Measurements from ENCODE around the gene ZNF516.
A peak's percentile ranks its signal among the peaks of the same experiment; 100 is the strongest.

The ZNF516 gene

DNA sequence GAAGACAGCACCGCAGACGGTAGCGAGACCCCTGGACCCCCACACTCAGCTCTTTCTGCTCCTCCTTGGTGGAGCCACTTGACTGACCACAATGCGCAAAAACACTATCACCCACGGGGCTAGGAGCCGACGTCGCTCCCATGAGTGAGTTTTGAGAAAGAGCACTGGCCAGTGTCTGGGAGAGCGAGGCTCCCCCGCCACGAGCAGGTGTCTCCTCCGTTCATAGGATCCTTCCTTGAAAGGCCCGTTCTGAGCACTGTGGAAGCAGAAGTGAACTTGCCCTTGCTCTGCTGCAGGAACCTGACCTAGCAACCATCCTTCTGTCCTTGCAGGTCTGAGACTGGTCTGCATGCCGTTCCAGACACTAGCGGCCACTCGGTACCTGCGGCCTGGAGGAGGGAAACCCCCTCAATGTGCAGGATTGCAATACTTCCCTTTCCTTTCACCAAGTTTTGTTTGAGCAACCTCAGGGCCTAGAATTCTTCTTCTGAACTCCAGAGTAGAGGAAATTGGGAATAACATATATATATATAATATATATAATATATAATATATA, 12.9 kb upstream of the ZNF516 start:
- DNase-seq = no peak

DNA sequence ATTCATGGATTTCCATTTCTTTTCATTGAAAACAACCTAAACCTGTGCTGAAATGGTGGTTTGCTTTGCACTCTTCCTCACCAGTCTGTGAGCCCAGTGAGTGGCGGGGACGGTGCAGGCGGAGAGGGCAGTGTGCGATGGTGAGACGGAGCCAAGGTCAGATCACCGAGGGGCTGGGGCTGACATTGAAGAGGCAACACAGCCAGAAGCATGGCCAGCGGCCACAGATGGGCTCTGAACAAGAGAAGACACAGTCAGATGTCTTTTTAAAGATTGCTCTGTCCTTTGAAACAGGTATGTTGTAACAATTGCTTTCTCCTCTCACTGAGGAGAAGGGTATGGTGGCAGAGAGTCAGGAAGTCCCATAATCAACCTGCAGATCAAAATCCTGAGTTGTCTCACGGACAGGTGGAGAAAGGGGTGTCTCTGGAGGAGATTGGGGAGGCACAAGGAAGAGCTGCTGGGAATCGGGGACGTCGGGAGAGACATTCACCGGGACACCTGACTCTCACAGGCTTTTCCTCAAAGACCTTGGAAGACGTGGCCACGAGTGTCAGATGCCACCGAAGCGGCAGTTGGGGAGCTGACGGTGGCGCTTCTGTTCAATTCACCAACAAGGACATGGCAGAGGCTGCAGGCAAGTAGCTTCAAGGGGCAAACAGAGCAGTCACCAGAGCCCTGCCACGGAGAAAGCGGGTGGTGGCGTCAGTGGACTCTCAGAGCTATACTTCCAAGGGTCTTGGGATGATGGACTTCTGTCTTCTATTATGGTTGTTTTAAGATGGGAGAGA, 12.1 kb upstream of the ZNF516 start:
- DNase-seq = no peak

DNA sequence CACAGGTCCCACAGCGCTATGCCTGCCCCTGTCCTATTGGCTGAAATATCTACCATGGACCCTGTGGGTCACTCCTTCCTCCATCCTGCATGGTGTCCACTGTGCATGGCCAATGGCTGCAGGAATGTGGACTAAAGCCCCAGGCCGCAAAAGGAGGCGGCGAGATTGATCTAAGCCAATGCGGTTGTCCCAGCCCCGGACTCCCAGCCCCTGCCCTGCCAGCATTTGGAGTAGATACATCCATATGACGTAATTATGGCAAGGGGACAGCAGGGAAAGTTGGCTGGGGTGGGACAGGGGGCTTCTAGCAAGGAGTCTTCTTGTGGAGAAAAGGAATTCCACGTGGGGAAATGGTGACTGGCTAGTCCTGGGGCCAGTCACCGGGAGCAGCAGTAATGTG, 11.4 kb upstream of the ZNF516 start:
- no peak for DNase-seq

DNA sequence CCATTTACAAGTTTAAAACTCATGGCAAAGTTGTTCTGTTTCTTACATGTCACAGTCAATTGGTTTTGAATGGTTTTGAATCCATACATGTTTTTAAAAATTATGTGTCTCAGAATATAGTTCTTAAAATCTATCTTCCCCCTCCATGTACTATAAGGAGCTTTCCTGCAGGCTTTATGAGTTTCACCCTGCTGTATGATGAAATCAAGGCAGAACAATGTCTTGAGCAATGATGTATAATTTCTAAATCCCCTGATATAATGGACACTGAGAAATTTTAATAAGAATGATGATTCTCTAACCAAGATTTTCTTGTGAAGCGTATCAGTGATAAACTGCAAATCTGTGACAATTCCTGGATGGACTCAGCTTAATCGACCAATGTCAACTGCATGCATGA, 10.6 kb upstream of the ZNF516 start:
- no peak for DNase-seq

DNA sequence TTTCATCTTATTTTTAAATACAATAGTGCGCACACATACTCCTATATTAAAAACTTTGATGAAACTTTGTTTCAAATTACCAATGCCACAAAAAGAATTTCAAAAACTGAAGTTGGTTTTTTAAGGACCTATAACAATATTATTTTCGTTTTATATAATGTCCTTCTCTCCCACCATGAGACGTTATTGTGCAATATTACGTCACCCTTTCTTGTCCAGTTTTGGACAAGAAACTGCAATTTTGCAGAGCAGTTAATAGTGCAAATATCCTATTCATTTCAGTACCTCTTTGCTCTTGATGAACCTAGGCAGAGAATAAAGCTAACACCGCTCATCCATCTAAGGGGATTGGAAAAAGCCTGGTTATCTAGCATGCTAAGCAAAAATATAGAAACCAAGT, 9.7 kb upstream of the ZNF516 start:
- DNase-seq = no peak

DNA sequence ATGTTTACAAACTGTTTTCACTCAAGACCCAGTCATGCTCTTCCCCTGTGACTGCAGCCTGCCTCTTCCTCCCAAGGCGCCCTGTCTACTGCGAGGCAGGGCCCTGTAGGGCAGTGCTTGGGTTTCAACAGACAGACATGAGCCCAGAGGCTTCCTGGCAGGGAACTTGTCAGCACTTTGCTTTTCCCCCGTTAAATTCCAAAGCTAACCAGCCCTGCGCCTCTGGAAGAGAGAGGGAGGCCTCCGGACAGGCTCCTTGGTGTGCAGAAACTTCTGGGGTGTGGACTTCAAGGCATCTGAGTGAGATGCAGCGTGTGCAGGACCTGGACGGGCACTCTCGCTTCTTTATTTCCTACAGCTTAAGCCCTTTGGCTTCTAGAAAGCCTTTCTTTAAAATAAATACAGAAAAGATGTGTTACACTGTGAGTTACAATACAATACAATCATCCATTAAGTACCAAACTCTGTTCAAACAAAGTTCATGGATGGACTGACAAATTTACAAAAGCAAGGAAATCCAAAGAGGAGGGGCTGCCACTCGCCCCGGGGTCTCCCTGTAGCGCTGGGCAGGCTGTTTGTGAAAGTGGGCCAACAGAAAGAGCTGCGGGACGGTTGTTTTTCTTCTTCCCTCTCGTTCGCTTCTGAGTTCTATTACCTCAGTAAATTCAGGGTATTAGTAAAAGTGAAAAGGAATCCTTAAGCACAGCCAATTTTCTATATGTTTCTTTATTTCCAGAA, 8.8 kb upstream of the ZNF516 start:
- no peak for DNase-seq

DNA sequence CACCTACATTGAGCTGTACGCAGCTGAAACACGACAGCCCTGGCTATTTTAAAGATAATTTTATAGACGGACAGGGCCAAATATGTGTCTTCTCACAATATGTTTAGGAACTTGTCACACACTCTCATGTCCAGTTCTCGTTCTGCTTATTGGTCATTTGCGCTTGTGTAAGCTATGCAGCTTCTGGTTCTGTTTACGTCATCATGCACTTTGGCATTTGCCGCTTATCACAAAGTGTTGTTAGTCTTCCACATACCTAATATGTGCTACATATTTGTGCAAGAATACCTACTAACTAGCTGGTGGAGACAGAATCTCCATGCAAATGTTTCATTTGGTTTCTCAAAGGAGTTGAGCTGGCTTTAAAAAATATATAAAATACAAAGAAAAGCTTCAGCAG, 7.5 kb upstream of the ZNF516 start:
- DNase-seq = no peak

DNA sequence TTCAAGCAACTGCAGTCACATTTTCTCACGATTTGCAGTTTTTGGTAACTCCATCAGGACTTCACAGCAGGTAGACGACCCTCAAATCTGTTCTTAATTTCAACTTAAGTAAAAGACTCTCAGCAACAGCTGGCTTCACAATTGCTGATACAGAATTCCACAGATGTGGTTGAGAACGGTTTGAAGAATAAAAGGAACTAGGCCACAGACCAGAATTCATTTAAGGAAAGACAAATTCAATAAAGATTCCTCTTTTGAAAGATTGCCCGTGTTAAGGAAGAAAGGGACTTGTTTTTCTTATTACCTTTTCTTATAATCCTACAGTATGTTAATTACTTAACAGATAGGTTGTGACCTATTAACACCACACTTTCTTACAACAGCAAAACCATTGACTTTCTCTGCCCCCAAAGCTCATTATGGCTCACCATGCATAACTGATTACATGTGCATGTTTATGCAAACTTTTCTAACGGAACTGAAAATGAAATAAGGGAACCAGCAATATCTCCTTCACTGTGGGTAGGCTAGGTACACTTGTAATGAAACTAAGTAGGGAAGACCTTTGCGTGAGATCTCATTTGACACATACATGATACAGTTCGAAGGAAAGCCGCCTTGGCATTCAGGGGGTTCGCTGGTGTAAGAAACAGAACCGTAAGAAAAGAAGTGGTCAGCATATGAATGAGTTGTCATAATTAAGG, 4.7 kb upstream of the ZNF516 start:
- no peak for DNase-seq

DNA sequence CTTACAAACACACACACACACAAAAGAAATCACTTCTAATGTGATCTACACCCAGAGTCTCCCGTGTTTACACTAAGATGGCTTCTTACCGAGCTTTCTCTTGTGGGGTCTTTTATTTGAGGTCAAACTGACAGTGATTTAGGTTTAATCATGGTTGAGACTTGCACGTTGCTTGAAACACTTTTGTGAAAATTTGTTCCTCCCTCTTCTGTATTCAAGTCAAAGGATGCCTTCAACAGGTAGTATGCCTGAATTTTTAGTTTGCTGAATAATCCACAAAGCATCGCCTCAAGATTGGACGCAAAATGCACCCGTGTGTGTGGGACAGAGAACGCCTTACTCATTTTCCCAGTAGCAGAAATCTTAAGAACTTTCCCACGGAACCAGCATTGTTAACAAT, 4.0 kb upstream of the ZNF516 start:
- no peak for DNase-seq

DNA sequence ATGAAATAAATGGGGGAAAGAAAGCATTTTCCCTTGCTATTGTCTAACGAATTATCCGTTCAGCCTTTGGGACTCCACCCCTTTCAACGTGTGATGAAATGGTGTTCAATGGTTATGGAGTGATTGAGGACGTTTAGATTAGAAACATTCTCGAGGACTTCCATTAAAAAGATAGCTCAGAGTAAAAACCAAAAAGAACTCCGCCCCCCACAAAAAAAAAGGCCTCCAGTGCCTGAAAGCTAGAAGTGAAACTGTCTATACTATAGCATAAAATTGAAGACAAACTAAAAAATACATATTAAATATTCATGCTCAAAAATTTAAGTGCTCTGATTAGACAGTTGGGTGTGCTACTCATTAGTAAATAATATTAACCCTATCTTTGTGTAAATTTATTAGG, 3.0 kb upstream of the ZNF516 start:
- no peak for DNase-seq

DNA sequence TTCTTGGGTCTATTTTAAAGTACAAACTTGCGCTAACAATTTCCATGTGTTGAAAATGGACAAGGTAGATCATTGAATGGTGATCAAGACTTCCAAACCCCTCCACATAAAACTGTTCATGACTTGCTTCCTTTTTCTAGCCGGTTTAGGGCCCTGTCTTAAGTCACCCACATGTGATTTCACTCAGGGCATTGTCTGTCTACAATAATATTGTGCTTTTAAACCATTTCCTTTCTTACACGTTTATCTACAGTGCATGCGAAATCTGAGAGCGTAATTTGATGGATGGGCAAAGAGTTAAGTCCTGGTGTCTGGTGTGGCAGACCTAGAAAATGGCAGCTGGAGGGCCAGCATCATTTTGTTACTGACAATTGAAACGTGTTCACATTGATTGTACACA, 2.0 kb upstream of the ZNF516 start:
- DNase-seq = peak; percentile 45

DNA sequence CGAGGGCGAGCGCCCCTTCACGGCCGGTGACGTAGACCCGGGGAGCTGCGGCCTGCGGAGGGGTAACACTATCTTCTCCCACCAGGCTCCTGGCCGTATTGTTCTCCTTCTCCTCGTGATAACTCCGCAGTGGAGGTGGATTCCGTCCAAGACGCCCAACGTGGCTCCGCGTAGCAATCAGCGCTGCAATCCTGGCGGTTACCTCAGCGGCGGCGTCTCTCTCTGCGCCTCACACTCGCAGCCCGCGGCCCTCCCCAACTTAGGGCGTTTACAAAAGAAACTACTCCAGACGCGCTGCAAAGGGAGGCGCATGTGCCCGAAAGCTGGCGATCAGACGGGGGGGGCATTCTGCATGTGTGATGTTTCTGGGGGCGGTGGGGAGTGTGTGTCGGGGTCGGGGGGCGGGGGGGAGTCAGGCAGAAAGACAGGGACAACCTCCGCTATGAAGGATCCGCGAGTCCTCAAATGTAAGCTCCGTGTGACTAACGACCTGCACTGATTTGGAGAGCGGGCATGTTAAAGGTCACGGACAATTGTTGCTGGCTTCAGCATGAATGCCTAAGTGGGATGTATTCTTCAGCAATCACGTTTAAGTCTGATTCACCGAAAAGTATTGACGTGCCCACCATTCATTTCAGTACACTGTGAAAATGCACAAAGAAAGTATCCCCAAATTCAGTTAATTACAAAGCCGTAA, 1.3 kb upstream of the ZNF516 start:
- peak; percentile 89 for DNase-seq

DNA sequence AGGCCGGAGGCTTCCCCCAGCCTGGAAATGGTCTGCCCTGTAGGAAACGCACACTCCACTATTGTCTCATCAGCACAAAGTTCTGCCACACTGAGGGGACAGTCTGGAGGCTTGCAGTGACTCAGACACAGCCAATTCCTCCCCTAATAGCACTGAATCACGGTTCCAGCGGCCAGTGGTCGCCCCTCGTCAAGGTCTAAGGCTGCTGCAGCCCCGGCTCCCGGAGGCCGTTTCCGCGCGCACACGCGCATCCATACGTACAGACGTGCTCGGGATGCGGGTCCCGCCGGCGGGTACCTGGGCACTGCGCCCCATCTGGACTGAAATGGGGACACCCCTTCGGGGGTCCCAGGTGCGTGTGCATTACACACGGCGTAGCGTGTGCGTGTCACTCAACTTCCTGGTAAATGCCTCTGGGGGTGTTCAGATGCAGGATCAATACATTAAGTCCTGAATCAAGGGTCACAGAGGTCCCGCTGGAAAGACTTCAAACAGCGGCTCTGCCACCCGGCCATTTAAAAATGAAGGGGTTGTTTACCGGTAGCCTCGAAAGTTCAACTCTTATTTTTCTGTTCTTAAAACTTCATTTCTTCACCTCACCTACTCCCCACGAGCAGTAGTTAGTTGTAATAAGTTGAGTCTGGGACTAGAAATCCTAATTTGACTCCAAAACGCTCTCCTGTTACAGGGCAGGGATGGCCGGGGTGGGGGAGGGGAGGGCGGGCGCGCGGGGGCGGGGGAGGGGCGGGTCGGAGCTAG, 572 bp upstream of the ZNF516 start:
- DNase-seq = peak; percentile 89

DNA sequence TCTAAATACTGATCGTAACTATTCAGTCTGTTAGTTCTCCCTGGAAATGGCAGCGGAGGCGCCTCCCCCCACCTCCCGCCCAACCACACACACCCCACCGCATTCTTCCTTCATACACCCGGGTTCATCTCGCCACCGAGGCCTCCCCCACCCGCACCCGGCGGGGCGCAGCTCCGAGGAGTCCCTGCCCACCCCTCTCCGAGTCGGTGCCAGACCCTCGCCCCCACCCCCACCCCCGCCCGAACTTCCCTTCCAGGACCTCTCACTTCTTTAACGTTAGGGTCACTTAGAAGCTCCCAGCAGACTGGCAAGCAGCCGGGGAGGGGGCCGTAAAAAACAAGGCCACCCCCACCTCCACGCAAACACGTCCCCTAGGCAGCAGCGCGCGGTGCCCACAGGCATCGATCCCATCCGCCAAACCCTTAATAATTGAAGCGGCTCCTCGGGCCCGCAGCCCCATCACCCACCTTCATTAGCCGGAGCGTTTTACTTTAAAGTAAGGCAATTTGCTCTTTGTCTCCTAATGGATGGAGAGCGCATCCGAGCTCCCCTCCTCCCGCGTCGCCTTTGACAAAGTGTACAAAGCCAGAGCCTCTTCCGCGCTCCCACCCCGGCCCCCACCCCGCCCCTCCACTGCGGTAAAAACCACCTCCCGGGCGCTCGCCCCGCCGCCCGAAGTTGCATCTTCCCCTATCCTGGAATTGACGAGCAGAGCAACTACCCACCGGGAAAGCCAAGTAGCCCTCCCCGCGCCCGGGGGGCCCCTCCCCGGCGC, 624 bp downstream of the ZNF516 start:
- peak; percentile 75 for DNase-seq

DNA sequence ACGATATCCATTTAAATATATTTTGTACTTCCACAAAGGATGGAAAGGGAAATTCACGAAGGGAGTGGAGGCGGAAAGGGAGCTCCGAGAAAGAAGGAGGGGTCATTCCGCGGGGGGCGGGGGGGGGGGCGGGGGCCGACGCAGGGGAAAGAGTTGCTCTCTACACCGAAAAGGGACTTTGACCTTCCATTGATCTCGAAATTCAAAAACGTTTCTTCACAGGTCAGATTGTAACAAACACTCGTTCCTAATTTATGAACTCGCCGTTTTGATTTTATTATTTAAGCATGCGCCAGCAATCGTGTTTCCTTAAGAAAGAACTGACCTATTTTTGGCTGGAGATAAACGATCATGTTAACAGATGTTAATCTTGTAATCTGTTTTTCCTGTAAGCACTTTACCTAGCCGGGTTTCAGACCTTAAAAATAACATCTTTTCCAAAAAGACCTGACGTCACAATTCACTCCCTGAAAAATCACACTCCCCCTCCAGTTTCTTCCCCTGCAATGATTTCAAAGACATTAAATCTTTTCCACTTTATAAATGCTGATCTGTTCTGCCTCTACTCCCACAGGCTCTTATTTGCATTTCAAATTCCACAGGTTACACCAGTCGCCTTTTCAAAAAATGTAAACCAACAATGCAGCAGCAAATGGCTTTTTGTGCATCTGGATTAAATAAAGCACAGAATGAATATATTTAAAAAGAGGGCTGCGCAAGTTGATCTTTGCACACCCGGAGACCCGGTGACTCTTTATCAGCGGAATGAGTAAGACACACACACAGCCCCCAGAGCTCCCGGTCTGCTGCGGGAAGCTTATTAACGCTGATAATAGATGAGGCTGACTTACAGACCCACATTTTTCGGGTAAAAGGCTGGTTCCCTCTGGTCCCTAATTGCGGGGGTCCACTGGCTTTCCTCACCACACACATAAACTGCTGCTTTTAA, 1.6 kb downstream of the ZNF516 start:
- peak; percentile 81 for DNase-seq

DNA sequence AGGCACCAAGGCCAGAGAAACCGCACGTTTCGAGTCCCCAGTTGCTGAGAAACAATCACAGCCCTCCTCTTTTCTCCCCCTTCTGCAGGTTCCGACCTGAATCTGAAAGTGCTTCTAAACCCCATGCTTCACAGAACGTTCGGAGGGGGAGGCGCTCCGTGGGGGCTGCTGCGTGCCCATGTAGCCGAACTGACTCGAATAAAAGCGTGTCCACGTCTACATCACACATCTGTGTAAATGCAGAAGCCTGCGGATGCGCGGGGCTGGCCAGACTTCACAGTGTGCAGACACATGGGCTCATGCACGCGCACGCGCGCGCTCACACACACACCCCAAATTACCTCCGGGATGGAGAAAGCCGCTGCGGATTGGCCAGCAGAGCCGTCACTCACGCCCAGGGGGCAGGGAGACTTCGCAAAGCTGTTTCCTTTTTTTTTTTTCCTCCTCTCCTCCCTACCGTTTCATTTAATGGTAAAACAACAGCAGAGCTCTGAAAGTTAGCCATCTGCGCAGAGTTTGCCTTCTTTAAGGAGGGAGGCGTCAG, 2.3 kb downstream of the ZNF516 start:
- peak; percentile 99 for DNase-seq

DNA sequence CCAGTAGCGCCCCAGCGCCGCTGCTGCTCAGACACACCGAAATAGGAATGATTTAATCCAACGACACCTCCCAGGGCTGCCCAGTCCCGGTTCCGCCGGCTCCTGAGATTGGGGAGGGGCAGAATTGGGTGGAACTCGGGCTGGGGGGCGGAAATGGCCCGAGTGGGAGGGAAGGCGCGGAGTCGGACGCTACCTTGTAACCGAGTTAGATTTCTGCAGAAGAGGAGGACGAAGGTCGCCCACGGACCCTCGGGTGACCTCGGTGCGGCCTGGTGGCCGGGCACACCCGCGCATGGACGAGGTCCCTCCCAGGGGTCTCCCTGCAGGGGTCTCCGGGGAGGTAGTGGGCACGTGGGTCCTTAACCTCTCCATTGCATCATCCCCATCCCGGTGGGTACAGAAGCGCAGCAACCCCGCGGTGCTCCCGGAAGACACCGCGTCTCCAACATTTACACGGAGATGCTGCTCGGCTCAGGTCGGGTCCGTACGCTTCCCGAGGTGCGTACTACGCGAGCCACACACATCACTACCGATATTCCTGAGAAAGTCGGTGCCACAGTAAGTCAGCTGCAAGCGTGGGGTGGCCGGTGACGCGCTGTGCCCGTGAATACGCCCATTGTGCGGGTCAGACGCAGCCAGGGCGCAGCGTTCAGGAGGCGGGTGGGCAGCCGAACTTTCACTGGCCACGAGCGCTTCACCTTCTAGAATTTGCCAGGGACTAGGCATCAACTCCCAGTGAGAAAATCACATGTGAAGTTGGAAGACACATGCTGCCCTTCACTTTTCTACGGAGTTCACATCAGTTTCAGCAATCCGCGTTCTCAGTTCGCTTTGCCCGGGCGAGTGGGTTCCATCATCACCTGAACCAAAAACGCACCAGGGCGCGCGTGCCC, 3.0 kb downstream of the ZNF516 start:
- peak; percentile 68 for DNase-seq

DNA sequence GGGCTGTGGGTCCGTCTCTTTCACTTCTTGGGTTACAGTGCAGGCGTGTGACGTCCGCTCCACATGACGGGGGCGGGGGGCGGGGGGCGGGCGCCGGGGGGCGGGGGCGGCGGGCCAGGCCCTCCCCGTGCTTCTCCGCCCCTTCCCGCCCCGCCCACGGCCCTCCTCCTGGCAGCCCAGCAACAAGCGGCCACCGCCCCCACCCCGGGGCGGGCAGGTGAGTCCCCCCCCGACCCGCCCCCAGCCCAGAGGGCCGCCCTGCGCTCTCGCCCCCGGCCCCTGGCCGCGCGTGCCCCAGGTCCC, 3.6 kb downstream of the ZNF516 start:
- peak; percentile 80 for DNase-seq

All from NCI-H510A treated with DMSO at 0.1 percent for 48 hours (cell line).